ENCODE results near the gene KIRREL3.

Gene KIRREL3

GRCh38 chr11:126426106-126426505, 574.5 kb downstream of the KIRREL3 start:
- TF ChIP-seq CTCF (IDR thresholded peaks at IDR 0.05; ENCODE audit: control insufficient read depth, insufficient read depth, low read depth, low read length, missing control alignments): no peak
- no peak for DNase-seq (ENCODE audit: low read depth)
- no peak overlapping the region for H3K4me3 ChIP-seq (ENCODE audit: control insufficient read depth, low read depth, low read length)

GRCh38 chr11:126424471-126425039, 576.0 kb downstream of the KIRREL3 start:
- DNase-seq (ENCODE audit: low read depth): no peak
- no peak for TF ChIP-seq CTCF (IDR thresholded peaks at IDR 0.05; ENCODE audit: control insufficient read depth, insufficient read depth, low read depth, low read length, missing control alignments)
- H3K4me3 ChIP-seq (ENCODE audit: control insufficient read depth, low read depth, low read length): no peak overlapping the region

- no peak for TF ChIP-seq CTCF (IDR thresholded peaks at IDR 0.05; ENCODE audit: control insufficient read depth, insufficient read depth, low read depth, low read length, missing control alignments)
- no peak overlapping the region for H3K4me3 ChIP-seq (ENCODE audit: control insufficient read depth, low read depth, low read length)
- no peak for DNase-seq (ENCODE audit: low read depth)
These were observed 576.8 kb downstream of the KIRREL3 start for GRCh38 chr11:126423743-126424142.

DNA sequence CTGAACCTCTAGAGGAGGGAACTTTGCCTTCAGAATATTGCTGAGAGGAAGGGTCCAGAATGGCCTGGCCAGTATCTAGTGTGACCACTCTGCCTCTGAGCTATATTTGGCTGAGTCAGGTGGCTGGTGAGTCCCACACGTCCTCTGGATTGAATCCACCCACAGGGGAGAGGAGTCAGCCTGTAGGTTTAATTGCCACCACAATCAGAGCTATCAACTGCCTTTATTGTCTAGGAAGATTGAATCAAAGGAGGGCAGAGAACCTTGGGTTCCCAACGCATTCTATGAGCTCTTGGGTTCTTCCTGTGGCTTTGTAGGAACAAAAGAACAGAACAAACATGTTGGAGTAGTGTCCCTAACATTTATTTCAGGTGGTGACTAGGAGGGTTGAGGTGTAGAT, 577.4 kb downstream of the KIRREL3 start:
- no peak overlapping the region for H3K4me3 ChIP-seq (ENCODE audit: control insufficient read depth, low read depth, low read length)
- DNase-seq (ENCODE audit: low read depth): no peak
- no peak for TF ChIP-seq CTCF (IDR thresholded peaks at IDR 0.05; ENCODE audit: control insufficient read depth, insufficient read depth, low read depth, low read length, missing control alignments)

- H3K4me3 ChIP-seq (ENCODE audit: control insufficient read depth, low read depth, low read length): no peak overlapping the region
- TF ChIP-seq CTCF (IDR thresholded peaks at IDR 0.05; ENCODE audit: control insufficient read depth, insufficient read depth, low read depth, low read length, missing control alignments): no peak
- DNase-seq (ENCODE audit: low read depth): no peak
These were observed 578.1 kb downstream of the KIRREL3 start for GRCh38 chr11:126422446-126422845.

DNA sequence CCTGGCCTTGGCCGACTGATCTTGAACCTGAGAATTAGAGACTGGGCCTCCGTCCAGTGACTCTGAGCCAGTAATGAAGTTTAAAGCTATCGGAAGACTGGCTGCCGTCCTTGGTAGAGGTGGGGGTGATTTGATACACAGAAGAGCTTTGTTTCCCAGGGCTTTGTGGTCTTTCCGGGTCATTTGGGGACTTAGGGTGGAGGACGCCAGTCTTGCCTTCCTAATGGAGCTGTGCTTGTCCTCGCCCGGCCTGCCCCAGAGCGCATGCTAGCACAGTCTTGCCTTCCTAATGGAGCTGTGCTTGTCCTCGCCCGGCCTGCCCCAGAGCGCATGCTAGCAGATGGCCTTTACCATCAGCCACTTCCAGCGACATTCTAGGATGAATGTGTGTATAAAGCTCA, 579.3 kb downstream of the KIRREL3 start:
- no peak for DNase-seq (ENCODE audit: low read depth)
- TF ChIP-seq CTCF (IDR thresholded peaks at IDR 0.05; ENCODE audit: control insufficient read depth, insufficient read depth, low read depth, low read length, missing control alignments): no peak
- no peak overlapping the region for H3K4me3 ChIP-seq (ENCODE audit: control insufficient read depth, low read depth, low read length)
